Endodermal cell (in vitro differentiated cells): ENCODE data around the gene TMEM164. TPM values are rescaled to one million over a fixed set of nuclear protein-coding genes. Genes with fewer than 3 reads are reported as not detected.

Source experiments
- DNase-seq: peaks from one replicate; pipeline ENCODE4 v3.0.0-alpha.2; 2017
- H3K27ac ChIP-seq: 2 replicates; pipeline ENCODE4 v1.5.1; 2013; ENCODE audit warnings: mild to moderate bottlenecking, low read depth, low read length, moderate library complexity
- H3K27me3 ChIP-seq: 2 replicates; pipeline ENCODE4 v1.6.1; 2013; ENCODE audit warnings: mild to moderate bottlenecking, low read length, moderate library complexity; ENCODE audit not compliant: insufficient read depth, control insufficient read depth, poor library complexity, severe bottlenecking
- H3K36me3 ChIP-seq: 2 replicates; pipeline ENCODE4 v1.7.0; 2013; ENCODE audit warnings: mild to moderate bottlenecking, low read length, moderate library complexity; ENCODE audit not compliant: control insufficient read depth, insufficient read depth
- H3K4me1 ChIP-seq: one replicate; pipeline ENCODE4 v1.7.0; 2013; ENCODE audit warnings: low read length; ENCODE audit not compliant: control insufficient read depth, insufficient read depth
- H3K4me3 ChIP-seq: 2 replicates; pipeline ENCODE4 v1.5.1; 2013; ENCODE audit warnings: mild to moderate bottlenecking, low read length, moderate library complexity
- H3K9ac ChIP-seq: 2 replicates; pipeline ENCODE4 v1.6.1; 2013; ENCODE audit warnings: mild to moderate bottlenecking, low read length, moderate library complexity; ENCODE audit not compliant: poor library complexity, severe bottlenecking; ENCODE audit errors: extremely low read depth
- H3K9me3 ChIP-seq: 2 replicates; pipeline ENCODE4 v1.6.1; 2013; ENCODE audit warnings: mild to moderate bottlenecking, low read length, moderate library complexity; ENCODE audit not compliant: control insufficient read depth
- H3K27ac Mint-ChIP-seq: 2 replicates; pipeline ENCODE4 v1.8.0; 2020; ENCODE audit warnings: mixed read lengths
- H3K27me3 Mint-ChIP-seq: 2 replicates; pipeline ENCODE4 v1.8.0; 2021; ENCODE audit warnings: mild to moderate bottlenecking, mixed read lengths; ENCODE audit not compliant: insufficient read depth
- H3K36me3 Mint-ChIP-seq: 2 replicates; pipeline ENCODE4 v1.8.0; 2020; ENCODE audit warnings: low read depth, mixed read lengths
- H3K4me1 Mint-ChIP-seq: 2 replicates; pipeline ENCODE4 v1.8.0; 2020; ENCODE audit warnings: mixed read lengths
- H3K4me3 Mint-ChIP-seq: 2 replicates; pipeline ENCODE4 v1.8.0; 2020; ENCODE audit warnings: mild to moderate bottlenecking, moderate library complexity, mixed read lengths
- H3K9me3 Mint-ChIP-seq: 2 replicates; pipeline ENCODE4 v1.8.0; 2020; ENCODE audit warnings: mild to moderate bottlenecking, mixed read lengths
- WGBS, 2 experiments: methylation state at CpG; one replicate each; pipeline versions ENCODE4 v1.1.5 to v1.1.7; 2013; ENCODE audit warnings: missing lambda C conversion rate in 2 of 2, mixed read lengths in 1 of 2; ENCODE audit not compliant: insufficient coverage in 1 of 2, insufficient read length in 1 of 2; 5-methylcytosine and 5-hydroxymethylcytosine counted together
- long read RNA-seq, 4 experiments: library from polyadenylated mRNA in 2 of 4; library from RNA in 1 of 4; library from capped mRNA in 1 of 4; stranded (forward) in 3 of 4; unstranded in 1 of 4; transcript quantifications; one replicate each; pipeline ENCODE4 v2.0.0, GENCODE V29; 2020 to 2021; ENCODE audit warnings: inconsistent platforms in 1 of 4
- polyA plus RNA-seq, 2 experiments: library from polyadenylated mRNA; stranded (reverse); fragments of 50-300 nt; gene quantifications; one replicate each; pipeline ENCODE4 v1.2.3, GENCODE V29; 2013
- total RNA-seq, 2 donors: library from RNA; stranded (reverse); fragmentation: NEBNext Ultra II Directional in 1 of 2; extraction: Animal tissue kit (Norgen Biotek cat#: 25700) in 1 of 2; gene quantifications; 2 replicates in 1 of 2; 3 replicates in 1 of 2; pipeline ENCODE4 v1.2.1, GENCODE V29; 2021
- TF ChIP-seq, protein P1 (sequence below): fragments of 200-600 bp; sonication (generic); conservative IDR thresholded peaks from 2 replicates; pipeline ENCODE4 v1.5.0; 2021; ENCODE audit warnings: antibody characterized with exemption, mild to moderate bottlenecking

Gene TMEM164
- 10 to 100 TPM; 30.4 to 50.7 TPM for total RNA-seq
- polyA plus RNA-seq (2013, experiment 1 of 2): 19.3 TPM
- polyA plus RNA-seq (2013, experiment 2 of 2): 23.4 TPM
- long read RNA-seq, experiment 1, partial matches to known transcripts: 1 of 8 reads
- long read RNA-seq, experiment 1, other reads (novel, unspliced or antisense): 7 of 8 reads
- long read RNA-seq, experiment 2, partial matches to known transcripts: 0 of 8 reads
- long read RNA-seq, experiment 2, other reads (novel, unspliced or antisense): 8 of 8 reads
- long read RNA-seq, experiment 3, full-length matches to known transcripts: 1 of 36 reads
- long read RNA-seq, experiment 3, partial matches to known transcripts: 1 of 36 reads
- long read RNA-seq, experiment 3, other reads (novel, unspliced or antisense): 34 of 36 reads
- long read RNA-seq, experiment 4: 0 reads

DNA sequence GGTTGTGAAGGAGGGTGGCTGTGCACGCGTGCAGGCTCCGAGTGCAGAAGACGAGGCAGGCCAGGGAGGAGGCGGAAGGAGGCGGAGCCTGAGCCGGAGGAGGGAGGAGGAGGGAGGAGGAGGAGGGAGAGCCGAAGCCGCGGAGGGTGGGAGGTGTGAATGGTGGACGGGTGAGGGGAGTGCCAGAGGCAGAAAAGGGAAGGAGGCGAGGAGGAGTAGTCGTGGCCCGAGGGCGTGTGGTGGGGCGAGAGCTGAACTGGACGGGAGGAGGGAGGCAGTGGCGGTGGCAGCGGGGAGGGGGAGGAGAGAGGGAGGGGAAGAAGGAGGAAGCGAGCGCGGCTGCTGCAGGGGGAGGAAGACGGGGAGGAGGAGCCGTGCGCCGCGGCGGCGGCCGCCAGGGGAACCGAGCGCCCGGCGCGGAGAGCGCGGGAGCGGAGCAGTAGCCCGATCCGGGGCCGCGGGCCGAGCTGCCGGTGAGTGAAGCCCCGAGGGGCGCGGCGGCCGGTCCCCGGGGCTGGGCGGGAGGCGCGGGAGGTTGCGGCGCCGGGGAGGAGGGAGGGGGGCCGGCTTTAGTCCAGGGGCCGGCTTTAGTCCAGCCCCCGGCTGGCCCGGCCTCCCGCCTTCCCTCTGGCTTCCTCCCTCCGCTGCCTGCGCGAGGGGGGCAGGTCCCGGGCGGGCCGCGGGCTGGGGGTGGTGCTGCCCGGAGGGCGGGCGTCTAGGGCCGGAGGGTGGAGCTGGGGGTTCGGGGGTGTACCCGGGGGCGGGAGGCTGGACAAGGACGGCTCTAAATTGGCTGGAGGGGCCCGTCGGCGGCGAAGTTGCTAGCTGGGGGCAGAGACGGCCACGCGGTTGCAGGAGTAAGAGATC, at the start of gene TMEM164:
Gene TMEM164 (plus strand): TSS at position 815 of the 867 bp plus-strand sequence. CDS start 661 bp downstream, outside the sequence.
- TF ChIP-seq, protein P1, sequence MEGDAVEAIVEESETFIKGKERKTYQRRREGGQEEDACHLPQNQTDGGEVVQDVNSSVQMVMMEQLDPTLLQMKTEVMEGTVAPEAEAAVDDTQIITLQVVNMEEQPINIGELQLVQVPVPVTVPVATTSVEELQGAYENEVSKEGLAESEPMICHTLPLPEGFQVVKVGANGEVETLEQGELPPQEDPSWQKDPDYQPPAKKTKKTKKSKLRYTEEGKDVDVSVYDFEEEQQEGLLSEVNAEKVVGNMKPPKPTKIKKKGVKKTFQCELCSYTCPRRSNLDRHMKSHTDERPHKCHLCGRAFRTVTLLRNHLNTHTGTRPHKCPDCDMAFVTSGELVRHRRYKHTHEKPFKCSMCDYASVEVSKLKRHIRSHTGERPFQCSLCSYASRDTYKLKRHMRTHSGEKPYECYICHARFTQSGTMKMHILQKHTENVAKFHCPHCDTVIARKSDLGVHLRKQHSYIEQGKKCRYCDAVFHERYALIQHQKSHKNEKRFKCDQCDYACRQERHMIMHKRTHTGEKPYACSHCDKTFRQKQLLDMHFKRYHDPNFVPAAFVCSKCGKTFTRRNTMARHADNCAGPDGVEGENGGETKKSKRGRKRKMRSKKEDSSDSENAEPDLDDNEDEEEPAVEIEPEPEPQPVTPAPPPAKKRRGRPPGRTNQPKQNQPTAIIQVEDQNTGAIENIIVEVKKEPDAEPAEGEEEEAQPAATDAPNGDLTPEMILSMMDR: peak; percentile 54
- H3K9ac ChIP-seq: peak within 1 kb of the TSS; percentile 13
- H3K9me3 Mint-ChIP-seq: no peaks in the 10 kb centered on the region
- peaks cover 6% of the 10 kb centered on the region for H3K4me1 ChIP-seq
- H3K9me3 ChIP-seq: no peaks in the 10 kb centered on the region
- WGBS, 2 experiments: 0% methylated on average over 7 to 44 of the region's 83 CpGs
- peak within 1 kb of the TSS; percentile 24 for H3K27ac ChIP-seq
- no peaks in the 10 kb centered on the region for H3K27me3 ChIP-seq
- no peaks in the 10 kb centered on the region for H3K36me3 ChIP-seq
- peaks cover 41% of the 10 kb centered on the region for H3K4me1 Mint-ChIP-seq
- H3K27ac Mint-ChIP-seq: peak within 1 kb of the TSS; percentile 93
- peak; percentile 87 for DNase-seq
- peak within 1 kb of the TSS; percentile 70 for H3K4me3 ChIP-seq
- H3K27me3 Mint-ChIP-seq: no peaks in the 10 kb centered on the region
- peak within 1 kb of the TSS; percentile 92 for H3K4me3 Mint-ChIP-seq
- H3K36me3 Mint-ChIP-seq: peaks cover 5% of the 10 kb centered on the region

DNA sequence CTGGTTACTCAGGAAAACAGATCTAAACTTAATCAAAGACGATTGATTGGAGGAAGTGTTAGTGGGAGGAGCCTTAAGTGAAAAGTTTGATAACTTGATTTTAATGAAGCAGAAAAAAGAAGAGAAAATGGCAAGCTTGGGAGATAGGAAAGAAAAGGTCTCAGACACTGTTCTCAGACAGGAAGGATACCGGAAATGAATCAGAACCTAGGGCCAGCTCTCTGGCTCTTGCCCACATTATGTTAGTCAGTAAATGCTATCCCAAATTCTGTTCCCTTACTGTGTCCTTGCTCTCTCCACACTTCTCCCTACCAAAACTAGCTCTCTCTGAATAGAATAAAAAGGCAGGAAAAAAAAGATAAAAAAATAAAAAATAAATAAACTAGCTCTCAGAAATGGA, 48.6 kb upstream of the TMEM164 start:
- no peak overlapping the region for H3K9ac ChIP-seq
- WGBS, 2 experiments: 83 to 100% methylated on average over 1 to 2 of the region's 2 CpGs
- no peaks in the 10 kb centered on the region for H3K36me3 Mint-ChIP-seq
- H3K4me3 ChIP-seq: no peak overlapping the region
- no peaks in the 10 kb centered on the region for H3K4me1 ChIP-seq
- no peak overlapping the region for H3K27ac Mint-ChIP-seq
- no peaks in the 10 kb centered on the region for H3K9me3 Mint-ChIP-seq
- no peaks in the 10 kb centered on the region for H3K4me1 Mint-ChIP-seq
- H3K36me3 ChIP-seq: no peaks in the 10 kb centered on the region
- H3K27ac ChIP-seq: no peak overlapping the region
- no peak for DNase-seq
- H3K27me3 Mint-ChIP-seq: no peaks in the 10 kb centered on the region
- no peaks in the 10 kb centered on the region for H3K27me3 ChIP-seq
- H3K4me3 Mint-ChIP-seq: no peak overlapping the region
- TF ChIP-seq, protein P1: no peak
- H3K9me3 ChIP-seq: no peaks in the 10 kb centered on the region

DNA sequence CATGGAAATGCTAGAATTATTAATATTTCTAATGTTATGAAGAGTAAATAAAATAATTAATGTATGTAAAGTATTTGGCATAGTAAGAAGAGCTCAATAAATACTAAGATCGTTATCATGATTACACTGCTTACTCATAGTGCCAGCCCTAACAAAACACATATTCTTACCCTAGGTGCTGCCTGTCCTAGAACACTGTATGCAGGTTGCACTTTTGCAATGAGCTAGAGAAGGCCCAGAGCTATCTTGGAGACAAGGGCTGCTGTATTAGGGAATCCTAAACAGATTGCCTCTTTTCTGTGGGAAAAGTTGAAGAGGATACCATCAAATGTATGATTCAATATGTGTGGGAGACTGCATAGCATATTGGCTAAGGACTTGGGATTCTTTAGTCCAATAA, 48.0 kb upstream of the TMEM164 start:
- Mint-ChIP-seq H3K9me3 (no peaks in the 10 kb centered on the region), H3K27ac (no peak overlapping the region), H3K27me3 (no peaks in the 10 kb centered on the region), H3K4me1 (no peaks in the 10 kb centered on the region), H3K36me3 (no peaks in the 10 kb centered on the region), H3K4me3 (no peak overlapping the region)
- H3K4me3 ChIP-seq: no peak overlapping the region
- no peak overlapping the region for H3K27ac ChIP-seq
- DNase-seq: no peak
- H3K4me1 ChIP-seq: no peaks in the 10 kb centered on the region
- no peaks in the 10 kb centered on the region for H3K27me3 ChIP-seq
- no peaks in the 10 kb centered on the region for H3K9me3 ChIP-seq
- TF ChIP-seq, protein P1: no peak
- H3K9ac ChIP-seq: no peak overlapping the region
- no peaks in the 10 kb centered on the region for H3K36me3 ChIP-seq
- 100% methylated on average over 1 of the region's 1 CpG; no CpG with 5 or more reads in 1 of the 2 experiments for WGBS, 2 experiments
